ENCODE data around the gene OTUD1. TPM values are rescaled to one million over a fixed set of nuclear protein-coding genes. Genes with fewer than 3 reads are reported as not detected.

The OTUD1 gene
- total RNA-seq, 1 experiment from 2014 or later: 10.4 TPM

DNA sequence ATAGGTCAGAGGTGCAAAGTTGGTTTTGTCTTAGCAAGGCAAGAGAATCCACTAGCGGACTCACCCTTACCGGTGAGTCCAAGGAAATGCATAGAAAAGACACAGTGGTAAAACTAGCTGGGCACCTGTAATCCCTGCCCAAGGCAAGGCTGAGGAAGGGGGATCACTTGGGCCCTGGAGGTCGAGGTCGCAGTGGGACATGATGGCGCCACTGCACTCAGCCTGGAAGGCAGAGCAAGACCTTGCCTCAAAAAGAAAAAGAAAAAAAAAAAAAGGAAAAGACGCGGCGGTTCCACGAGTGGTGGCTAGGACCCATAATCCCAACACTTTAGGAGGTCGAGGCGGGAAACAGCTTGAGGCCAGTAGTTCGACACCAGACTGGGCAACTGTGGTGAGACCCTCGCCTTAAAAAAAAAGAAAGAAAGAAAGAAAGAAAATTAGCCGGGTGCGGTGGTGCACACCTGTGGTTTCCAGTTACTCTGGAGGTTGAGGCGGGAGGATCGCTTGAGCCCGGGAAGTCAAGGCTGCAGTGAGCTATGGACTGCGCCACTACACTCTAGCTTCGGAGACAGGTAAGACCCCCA is 820 bp upstream of the OTUD1 start:
- Mint-ChIP-seq H3K27ac (ENCODE audit: unreplicated experiment) (peak overlapping the region; percentile 58), H3K27me3 (ENCODE audit: unreplicated experiment) (no peaks in the 10 kb centered on the region), H3K9me3 (ENCODE audit: low read depth, unreplicated experiment) (no peaks in the 10 kb centered on the region), H3K36me3 (ENCODE audit: insufficient read depth, unreplicated experiment) (peaks cover 23% of the 10 kb centered on the region), H3K4me3 (ENCODE audit: low read depth, unreplicated experiment) (peak overlapping the region; percentile 75), H3K4me1 (ENCODE audit: low read depth, unreplicated experiment) (peaks cover 10% of the 10 kb centered on the region)
- CTCF ChIA-PET: interaction anchor here (1.6 kb wide), 1 partner anchor 11 kb away, joined by 3 read pairs; no protein-coding TSS in a partner anchor
- no peak for DNase-seq
- intact Hi-C loops (cut with micrococcal nuclease; ENCODE audit: unreplicated experiment): no loop called here
- TSS peak; percentile 74 for BruUV-seq (replicated peaks)
- TF ChIP-seq CTCF (IDR thresholded peaks at IDR 0.05; ENCODE audit: unreplicated experiment): no peak

DNA sequence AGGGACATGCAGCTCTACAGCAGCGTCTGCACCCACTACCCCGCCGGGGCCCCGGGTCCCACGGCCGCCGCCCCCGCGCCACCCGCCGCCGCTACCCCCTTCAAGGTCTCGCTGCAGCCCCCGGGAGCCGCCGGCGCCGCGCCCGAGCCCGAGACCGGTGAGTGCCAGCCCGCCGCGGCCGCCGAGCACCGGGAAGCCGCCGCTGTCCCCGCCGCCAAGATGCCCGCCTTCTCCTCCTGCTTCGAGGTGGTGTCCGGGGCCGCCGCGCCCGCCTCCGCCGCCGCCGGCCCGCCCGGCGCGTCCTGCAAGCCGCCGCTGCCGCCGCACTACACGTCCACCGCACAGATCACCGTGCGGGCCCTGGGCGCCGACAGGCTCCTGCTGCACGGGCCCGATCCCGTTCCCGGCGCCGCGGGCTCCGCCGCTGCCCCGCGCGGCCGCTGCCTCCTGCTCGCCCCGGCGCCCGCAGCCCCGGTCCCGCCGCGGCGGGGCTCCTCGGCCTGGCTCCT is 631 bp downstream of the OTUD1 start:
- Mint-ChIP-seq H3K4me3 (ENCODE audit: low read depth, unreplicated experiment) (peak overlapping the region; percentile 75), H3K27me3 (ENCODE audit: unreplicated experiment) (no peaks in the 10 kb centered on the region), H3K36me3 (ENCODE audit: insufficient read depth, unreplicated experiment) (peaks cover 23% of the 10 kb centered on the region), H3K9me3 (ENCODE audit: low read depth, unreplicated experiment) (no peaks in the 10 kb centered on the region), H3K27ac (ENCODE audit: unreplicated experiment) (no peak overlapping the region), H3K4me1 (ENCODE audit: low read depth, unreplicated experiment) (peaks cover 10% of the 10 kb centered on the region)
- intact Hi-C loops (cut with micrococcal nuclease; ENCODE audit: unreplicated experiment): no loop called here
- no peak for TF ChIP-seq CTCF (IDR thresholded peaks at IDR 0.05; ENCODE audit: unreplicated experiment)
- no TSS peak for BruUV-seq (replicated peaks)
- CTCF ChIA-PET: interaction anchor here (1.6 kb wide), 1 partner anchor 9 kb away, joined by 3 read pairs; no protein-coding TSS in a partner anchor
- DNase-seq: peak; percentile 28

DNA sequence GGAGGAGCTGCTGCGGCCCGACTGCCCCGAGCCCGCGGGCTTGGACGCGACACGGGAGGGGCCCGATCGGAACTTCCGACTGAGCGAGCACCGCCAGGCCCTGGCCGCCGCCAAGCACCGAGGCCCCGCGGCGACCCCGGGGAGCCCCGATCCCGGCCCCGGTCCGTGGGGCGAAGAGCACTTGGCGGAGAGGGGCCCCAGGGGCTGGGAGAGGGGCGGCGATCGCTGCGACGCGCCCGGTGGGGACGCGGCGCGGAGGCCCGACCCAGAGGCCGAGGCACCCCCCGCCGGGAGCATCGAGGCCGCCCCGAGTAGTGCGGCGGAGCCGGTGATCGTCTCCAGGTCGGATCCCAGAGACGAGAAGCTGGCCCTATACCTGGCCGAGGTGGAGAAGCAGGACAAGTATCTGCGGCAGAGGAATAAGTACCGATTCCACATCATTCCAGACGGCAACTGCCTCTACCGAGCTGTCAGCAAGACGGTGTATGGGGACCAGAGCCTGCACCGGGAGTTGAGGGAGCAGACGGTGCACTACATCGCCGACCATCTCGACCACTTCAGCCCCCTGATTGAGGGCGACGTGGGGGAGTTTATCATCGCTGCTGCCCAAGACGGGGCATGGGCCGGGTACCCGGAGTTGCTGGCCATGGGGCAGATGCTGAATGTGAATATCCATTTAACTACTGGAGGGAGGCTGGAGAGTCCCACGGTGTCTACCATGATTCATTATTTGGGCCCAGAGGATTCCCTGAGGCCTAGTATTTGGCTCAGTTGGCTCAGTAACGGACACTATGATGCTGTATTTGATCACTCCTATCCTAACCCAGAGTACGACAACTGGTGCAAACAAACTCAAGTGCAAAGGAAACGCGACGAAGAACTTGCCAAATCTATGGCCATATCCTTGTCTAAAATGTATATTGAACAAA is 1.4 kb downstream of the OTUD1 start:
- intact Hi-C loops (cut with micrococcal nuclease; ENCODE audit: unreplicated experiment): loop anchor here (5.0 to 10.0 kb wide), 2 partner anchors 82 to 125 kb away; no protein-coding TSS in a partner anchor
- BruUV-seq (replicated peaks): no TSS peak
- Mint-ChIP-seq H3K36me3 (ENCODE audit: insufficient read depth, unreplicated experiment) (peaks cover 23% of the 10 kb centered on the region), H3K9me3 (ENCODE audit: low read depth, unreplicated experiment) (no peaks in the 10 kb centered on the region), H3K4me1 (ENCODE audit: low read depth, unreplicated experiment) (peaks cover 10% of the 10 kb centered on the region), H3K27me3 (ENCODE audit: unreplicated experiment) (no peaks in the 10 kb centered on the region), H3K27ac (ENCODE audit: unreplicated experiment) (no peak overlapping the region), H3K4me3 (ENCODE audit: low read depth, unreplicated experiment) (peak overlapping the region; percentile 75)
- CTCF ChIA-PET: interaction anchor here (1.6 kb wide), 1 partner anchor 9 kb away, joined by 3 read pairs; no protein-coding TSS in a partner anchor
- peak; percentile 35 for DNase-seq
- no peak for TF ChIP-seq CTCF (IDR thresholded peaks at IDR 0.05; ENCODE audit: unreplicated experiment)

DNA sequence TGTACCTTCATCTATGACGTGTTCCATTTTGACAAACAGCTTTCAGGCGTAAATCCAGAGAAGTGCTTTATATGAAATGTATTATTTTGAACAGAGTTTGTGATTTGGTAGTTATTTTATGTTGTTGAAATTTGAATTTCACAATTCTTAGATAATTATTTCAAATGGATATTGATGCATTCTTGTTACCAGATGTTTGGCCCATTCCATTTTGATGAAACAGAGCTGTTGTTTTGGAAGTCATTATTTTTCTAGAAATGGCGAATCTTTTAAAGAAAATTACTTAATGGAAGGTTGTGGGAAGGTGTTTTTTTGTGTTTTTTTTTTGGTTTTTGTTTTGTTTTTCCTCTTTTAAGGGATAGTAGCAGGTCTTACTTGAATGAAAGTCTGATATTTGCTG is 2.4 kb downstream of the OTUD1 start:
- CTCF ChIA-PET: no interaction called here
- TSS peak; percentile 58 for BruUV-seq (replicated peaks)
- Mint-ChIP-seq H3K27ac (ENCODE audit: unreplicated experiment) (no peak overlapping the region), H3K9me3 (ENCODE audit: low read depth, unreplicated experiment) (no peaks in the 10 kb centered on the region), H3K4me3 (ENCODE audit: low read depth, unreplicated experiment) (peak overlapping the region; percentile 75), H3K4me1 (ENCODE audit: low read depth, unreplicated experiment) (peaks cover 10% of the 10 kb centered on the region), H3K27me3 (ENCODE audit: unreplicated experiment) (no peaks in the 10 kb centered on the region), H3K36me3 (ENCODE audit: insufficient read depth, unreplicated experiment) (peaks cover 23% of the 10 kb centered on the region)
- intact Hi-C loops (cut with micrococcal nuclease; ENCODE audit: unreplicated experiment): loop anchor here (5.0 to 10.0 kb wide), 2 partner anchors 81 to 126 kb away; no protein-coding TSS in a partner anchor
- TF ChIP-seq CTCF (IDR thresholded peaks at IDR 0.05; ENCODE audit: unreplicated experiment): no peak
- DNase-seq: no peak
